IPS-11a (cell line): ENCODE results near the gene NBAS.
"Not testable (repeated sequence)": the region's sequence is repeated elsewhere in the genome, so short reads cannot be mapped to it uniquely, and the experiment has no call there.

Experiments
- H3K4me3 ChIP-seq: one replicate; pipeline ENCODE4 v1.5.1; 2013; ENCODE audit warnings: low read depth, low read length, control low read depth

NBAS gene

DNA sequence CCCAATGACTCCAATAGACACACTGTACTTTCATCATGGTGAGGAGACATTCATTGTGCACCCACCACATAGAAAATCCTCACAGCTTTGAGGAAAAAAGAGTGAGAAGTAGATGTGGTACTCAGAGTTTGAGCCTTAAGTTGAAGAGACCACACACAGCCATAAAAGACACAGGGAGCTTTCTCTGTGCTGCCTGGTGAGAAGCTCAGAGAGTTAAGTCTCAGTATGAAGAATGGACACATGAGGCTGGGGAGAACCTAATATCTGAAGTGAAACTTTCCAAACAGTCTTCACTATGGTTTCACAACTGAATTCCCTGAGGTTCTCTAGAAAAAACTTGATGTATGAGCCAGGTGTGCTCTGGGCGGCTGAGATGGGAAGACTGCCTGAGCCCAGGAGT is 237.9 kb downstream of the NBAS start:
- no peak overlapping the region for H3K4me3 ChIP-seq

DNA sequence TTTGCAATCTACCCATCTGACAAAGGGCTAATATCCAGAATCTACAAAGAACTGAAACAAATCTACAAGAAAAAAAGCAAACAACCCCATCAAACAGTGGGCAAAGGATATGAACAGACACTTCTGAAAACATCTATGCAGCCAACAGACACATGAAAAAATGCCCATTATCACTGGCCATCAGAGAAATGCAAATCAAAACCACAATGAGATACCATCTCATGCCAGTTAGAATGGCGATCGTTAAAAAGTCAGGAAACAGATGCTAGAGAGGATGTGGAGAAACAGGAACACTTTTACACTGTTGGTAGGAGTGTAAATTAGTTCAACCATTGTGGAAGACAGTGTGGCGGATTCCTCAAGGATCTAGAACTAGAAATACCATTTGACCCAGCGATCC is 239.7 kb downstream of the NBAS start:
- H3K4me3 ChIP-seq = not testable (repeated sequence)

DNA sequence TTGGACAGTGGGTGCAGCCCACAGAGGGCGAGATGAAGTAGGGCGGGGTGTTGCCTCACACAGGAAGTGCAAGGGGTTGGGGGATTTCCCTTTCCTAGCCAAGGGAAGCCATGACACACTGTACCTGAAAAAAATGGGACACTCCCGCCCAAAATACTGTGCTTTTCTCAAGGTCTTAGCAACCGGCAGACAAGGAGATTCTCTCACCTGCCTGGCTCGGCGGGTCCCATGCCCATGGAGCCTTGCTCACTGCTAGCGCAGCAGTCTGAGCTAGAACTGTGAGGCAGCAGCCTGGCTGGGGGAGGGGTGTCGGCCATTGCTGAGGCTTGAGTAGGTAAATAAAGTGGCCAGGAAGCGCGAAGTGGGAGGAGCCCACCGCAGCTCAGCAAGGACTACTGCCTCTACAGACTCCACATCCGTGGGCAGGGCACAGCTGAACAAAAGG is 244.7 kb downstream of the NBAS start:
- H3K4me3 ChIP-seq = no peak overlapping the region

DNA sequence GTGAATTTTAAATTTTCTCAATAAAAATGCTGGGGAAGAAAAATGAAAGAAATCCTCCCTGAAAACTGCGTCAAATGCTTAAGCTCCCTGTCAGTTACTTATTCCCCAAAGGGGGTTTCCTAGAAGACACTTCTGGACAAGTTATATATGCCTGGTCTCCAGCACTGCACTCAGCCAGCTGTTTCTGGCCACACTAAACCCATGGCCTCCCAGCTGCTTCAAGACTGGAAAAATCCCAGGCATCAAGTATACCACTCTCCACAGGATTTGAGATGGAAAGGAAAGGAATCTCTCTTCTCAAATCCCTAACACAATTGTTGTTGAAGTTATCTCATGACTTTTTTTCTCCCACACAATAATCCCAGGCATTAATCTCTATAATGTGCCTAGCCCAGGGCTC is 245.7 kb downstream of the NBAS start:
- H3K4me3 ChIP-seq = no peak overlapping the region

DNA sequence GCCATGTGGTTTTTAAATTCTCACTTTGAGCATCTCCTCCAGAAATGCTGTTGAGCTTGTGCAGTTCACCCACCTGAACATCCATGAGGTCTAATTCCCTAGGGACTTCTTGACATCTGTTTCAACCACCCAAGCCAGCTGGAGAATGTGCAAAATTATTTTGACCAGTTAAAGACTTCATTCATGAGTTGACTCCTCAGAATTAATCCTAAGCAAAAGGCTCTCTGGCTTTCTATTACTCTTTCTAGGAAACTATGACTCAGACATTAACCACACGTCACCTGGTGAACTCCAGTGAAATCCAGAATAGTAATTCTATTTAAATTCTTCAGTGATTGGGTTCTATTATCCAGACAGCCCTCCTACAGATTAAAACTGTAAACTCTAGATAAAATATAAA is 247.5 kb downstream of the NBAS start:
- H3K4me3 ChIP-seq = no peak overlapping the region

DNA sequence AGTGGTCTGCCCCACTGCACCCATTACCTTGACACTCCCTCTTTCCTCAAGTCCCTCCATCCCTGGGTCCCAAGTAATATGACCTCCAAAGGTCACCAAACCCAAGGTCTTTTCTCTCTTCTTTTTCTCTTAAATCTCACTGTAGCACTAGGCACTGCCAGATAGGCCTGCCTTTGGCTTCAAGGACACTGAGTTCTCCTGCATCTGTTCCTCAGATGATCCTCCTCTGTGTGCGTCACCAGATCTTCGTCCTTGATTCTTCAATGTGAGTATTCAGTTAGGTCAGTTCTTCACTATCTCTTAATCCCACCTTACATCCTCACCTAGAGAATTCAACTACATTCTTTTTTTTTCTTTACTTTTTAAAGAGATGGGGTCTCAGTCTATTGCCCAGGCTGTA is 249.2 kb downstream of the NBAS start:
- no peak overlapping the region for H3K4me3 ChIP-seq

DNA sequence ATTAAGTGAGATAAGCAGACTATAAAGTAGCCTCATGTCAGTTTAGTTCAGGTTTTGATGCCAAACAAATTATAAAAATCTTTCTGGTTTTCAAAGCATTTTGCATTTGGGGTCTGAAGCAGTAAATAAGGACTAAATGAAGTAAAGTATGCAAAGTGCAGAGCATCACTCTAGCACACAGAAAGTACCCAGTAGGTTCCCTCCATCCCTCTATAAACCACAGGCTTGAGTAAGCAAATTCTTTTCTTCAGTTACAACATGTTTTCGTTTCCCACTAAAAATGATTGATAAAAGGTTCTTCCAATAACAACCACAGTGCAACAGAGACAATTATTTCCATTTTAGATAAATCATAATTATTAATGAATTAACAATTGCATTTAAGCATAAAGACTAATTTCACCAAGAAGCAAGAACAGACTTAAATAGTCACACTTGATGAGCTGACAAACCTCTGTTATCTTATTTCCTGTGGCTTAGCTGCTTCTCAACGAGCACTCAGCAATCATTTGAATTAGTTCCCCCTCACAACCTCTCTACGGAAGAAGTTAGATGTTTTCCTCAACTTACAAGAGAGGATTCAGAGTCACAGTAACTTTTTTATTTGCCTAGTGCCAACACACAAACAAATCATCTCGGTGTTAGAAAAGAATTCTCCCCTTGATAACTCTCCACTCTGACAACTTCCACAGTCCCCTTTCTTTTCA is 249.8 kb downstream of the NBAS start:
- H3K4me3 ChIP-seq = no peak overlapping the region

DNA sequence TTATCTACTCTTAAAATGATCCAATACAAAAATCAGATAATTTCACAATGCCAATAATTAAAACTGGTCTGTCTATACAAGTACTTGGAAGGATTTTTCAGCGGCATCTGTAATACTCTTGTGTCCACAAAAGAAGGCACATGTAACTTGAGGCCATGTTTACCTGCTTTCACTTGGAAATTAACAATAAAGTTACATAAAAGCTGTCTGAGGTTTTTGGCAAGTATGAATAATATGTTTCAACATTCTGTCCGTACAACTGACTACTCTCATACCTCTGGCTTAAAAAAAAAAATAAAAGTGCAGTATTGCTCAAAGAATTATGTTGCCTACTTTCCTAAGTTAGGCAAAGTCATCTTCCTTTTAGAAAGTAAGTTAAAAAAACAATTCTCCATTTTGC is 253.6 kb downstream of the NBAS start:
- H3K4me3 ChIP-seq = no peak overlapping the region

DNA sequence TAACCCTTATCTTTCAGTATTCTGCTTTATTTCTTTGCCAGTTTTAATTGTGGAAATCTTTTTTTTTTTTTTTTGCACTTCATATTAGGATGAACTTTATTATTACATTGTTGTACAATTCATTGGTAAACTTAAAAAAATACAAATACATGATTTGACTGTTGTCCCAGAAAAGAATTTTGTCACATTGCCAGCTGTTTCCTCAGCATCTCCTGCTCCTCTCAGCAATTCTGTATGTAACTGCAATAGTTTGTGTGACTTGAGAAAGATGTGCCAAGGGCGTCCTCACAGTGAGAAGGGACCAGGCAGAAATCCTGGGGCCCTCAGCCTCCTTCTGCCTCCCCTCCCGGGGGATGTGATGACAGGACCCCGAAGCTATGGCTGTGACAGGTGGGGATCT is 254.4 kb downstream of the NBAS start:
- no peak overlapping the region for H3K4me3 ChIP-seq

DNA sequence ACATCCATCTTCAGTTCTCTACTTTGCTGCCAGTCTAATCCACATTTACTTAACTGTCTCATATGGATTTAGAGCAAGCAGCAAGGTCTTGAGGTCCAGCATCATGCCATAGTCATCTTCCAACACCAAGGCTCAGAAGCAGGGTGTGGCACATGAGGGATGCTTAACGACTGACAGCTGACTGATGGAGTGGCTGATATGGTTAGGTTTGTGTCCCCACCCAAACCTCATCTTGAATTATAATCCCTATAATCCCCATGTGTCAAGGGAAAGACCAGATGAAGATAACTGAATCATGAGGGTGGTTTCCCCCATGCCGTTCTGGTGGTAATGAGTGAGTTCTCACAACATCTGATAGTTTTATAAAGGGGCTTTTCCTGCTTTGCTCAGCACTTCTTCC is 257.3 kb downstream of the NBAS start:
- H3K4me3 ChIP-seq = no peak overlapping the region

DNA sequence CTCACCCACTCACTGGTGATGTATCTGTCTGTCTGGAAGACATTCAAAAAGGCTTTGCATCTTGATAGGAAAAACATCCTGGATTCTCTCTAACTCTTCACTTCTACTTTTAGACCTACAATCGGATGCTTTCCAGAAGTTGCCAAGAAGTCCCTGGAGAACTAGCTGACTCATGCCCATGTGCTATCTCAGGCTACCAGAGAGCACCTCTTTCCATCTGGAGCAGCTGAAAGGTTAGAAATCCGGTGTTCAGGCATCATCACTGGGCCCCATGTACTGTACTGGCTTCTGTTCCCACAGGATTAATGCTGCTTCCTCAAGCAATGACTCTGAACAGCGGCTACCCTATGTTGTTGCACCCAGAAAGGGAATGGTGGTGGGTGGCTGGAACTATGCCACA is 259.0 kb downstream of the NBAS start:
- H3K4me3 ChIP-seq = no peak overlapping the region

DNA sequence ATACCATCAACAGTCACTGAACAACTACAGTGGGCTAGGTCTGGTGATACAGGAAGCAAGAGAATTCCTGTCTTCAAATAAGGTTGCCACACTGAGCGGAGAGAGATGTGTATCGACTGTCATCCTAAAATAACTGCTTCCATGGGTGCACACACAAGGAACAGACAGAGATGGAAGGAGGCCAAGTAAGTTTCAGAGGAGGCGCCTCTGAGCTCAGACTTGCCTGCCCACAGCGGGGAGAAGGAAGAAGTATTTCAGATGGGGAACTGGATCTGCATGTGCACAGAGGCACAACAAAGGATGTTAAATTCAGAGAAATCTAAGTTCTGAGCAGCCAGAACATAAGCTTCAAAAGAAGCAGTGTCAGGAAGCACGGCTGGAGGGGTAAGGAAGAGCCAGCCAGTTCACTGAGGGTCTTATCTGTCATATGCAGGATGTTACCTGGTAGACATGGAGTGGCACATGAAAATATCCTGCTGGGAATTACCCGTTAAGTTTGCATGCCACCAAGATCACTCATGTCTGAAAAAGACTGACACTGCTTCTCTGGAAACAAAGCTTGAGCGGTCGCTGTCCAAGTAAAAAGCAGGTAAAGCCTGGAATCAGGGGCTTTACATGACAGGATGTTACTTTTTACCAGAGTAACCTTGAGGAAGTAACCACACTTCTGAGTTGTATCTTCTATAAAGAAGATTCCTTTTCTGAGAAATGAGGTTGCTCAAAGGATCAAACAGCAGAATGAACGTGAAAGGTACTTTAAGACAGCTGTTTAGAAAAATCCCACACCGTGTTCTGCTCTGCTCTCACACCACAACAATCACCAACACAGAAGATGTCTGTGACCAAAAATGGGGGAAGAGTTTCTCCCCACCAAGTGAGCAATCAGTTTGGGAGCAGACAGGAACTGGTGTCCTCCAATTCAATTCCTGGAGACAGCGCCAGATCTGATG is 260.2 kb downstream of the NBAS start:
- no peak overlapping the region for H3K4me3 ChIP-seq

DNA sequence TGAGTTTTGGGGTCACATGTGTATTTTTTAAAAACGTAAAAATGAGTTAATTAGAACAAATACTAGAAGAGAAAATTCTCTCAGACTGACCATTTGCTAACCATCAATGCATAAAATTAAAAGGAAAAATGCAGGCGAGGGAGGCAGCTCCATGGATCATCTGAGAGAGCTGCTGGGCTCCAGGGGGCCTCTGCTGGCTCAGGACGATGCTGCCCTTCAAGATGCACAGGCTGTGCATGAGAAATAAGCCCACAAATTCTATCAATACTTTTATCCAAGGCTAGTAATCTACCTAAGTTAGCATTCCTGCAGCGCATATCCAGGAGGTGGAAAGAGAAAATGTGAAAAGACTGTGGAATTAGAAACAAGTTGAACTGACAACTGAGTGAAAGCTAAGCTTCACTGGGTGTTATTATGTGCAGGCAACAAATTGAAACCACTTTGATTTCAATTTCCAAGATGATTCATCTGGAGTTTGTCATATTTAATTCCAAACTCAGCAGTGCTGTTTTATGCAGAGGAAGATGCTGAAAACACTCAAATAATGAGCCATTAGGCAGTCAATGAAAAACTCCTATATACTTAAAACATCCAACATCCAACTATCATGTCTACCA is 261.1 kb downstream of the NBAS start:
- H3K4me3 ChIP-seq = no peak overlapping the region

DNA sequence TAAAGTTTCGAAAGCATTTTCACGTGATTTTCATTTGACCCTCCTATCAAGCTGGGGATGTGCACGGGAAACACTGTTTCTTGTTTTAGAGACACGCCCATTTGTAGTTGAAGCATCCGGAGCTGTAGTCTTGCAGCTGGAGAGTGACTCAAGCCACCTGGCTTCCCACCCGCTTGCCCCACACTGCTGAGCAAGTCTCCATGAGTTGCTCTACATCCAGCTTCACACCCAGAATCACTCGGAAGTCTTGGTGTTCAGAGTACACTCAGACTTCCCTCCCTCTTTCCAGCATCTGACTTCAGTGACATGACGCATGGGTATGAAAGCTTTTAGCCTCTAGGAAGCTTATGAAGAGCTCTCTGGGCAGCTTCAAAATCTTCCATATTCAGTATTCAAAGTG is 262.4 kb downstream of the NBAS start:
- no peak overlapping the region for H3K4me3 ChIP-seq

DNA sequence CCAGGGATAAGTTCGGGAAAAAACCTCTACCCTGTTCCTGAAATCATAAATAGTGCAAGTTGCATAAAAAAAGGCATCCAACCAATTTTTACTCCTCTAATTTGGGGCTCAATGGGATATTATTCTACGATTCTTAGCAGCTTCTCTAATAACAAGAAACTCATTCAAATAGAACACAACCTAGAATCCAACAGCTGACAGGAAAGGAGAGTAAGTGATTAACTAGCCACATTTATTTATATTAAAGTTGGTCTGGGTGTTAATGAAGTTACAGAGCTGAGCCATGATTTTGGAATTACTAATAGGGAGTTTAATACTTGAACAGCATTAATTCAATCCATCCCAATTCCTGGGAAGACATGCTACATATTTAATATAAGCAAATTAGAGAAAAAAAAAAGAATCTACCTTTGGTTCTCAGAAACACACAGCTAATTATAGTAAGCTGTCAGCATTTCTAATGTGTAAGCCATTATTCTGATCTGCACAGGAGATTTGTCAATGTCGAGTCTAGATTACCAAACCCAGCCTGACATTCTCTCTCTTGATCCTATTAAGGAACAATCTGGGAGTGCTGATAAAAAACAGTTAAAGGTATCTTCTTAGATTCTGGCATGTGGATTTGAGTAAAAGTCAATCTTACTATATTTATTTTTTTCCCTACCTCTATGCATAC is 267.7 kb downstream of the NBAS start:
- H3K4me3 ChIP-seq = no peak overlapping the region

DNA sequence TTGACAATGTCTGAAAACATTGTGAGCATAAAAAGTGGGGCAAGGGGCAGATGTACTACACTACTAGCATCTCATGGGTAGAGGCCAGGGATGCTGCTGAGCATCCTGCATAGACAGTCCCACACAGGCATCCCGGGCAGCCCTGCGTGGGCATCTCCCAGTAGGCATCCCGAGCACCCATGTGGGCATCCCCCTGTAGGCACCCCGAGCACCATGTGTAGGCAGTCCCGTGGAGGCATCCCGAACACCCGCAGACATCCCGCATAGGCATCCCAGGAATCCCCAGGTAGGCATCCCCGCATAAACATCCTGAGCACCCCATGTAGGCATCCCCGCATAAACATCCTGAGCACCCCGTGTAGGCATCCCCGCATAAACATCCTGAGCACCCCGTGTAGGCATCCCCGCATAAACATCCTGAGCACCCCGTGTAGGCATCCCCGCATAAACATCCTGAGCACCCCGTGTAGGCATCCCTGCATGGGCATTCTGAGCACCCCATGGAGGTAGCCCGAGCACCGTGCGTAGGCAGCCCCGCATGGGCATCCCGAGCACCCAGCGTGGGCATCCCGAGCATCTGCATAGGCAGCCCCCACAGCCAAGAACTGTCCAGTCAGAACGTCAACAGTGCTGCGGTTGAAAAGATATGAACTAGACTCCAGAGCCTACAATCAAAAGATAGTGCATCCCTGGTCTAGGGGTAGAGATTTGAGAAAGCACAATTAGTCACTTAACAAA is 273.5 kb downstream of the NBAS start:
- H3K4me3 ChIP-seq = no peak overlapping the region

DNA sequence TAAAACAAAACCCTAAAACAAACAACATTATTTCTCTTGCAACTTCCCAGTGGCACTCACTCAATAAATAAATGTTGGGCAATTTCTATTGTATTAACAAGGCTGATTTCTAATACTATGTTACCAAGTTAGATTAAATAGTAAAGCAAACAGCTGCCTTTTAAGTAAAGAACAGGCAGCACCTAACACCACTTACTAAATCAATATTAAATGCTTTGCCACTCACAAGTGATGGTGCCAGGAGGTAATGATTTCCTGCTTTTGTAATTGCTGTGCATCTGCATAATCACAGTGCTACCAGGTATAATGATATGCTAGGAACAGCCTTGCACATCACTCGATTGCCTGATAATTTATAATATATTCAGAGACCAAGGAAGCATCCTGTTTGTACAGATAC is 276.5 kb downstream of the NBAS start:
- H3K4me3 ChIP-seq = no peak overlapping the region

DNA sequence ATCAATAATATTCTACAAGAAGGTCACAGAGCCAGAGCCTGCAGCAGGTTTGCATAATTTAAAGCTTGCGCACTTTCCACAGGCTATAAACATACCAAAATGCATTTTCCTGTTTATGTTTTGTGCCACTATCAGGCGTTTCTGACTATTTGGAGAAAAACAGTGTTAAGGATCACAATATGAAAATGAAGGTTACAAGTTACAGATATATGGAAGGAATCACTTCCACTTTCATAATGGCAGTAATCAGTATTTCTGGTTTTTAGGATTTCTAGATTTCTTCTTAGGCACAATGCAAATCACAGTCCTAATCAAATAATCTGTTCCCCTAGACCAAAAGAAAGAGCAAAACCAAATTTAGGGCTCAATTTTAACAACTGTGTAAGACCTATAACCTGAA is 279.5 kb downstream of the NBAS start:
- no peak overlapping the region for H3K4me3 ChIP-seq

DNA sequence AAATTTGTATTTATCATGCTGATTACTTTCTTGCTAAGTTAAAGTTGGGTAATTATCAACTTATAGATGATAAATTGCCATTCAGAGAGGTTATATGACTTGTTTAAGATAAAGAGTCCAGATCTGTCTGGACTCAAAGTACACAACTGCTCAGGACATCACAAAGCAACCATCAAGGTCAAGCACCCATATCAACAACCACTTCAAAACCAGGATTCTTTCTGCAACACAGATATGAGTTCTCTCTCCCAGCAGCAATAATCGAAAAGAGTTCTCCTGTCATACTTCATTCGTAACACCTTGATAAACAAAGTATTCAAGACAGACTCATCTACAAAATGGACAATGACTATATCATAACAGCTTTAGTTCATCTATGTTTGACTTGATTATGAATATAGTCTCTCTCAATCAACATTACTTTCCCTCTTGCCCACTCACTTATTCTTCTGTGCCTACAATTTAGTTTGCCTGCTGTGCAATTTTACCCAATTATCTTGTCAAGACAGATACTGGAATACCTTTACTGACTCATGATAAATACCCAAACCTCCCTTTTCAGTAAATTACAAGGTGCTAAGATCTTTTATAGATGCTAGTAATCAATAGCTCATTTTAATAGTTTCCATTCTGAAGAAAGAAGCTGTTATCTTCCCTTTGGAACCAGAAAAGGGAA is 281.8 kb downstream of the NBAS start:
- no peak overlapping the region for H3K4me3 ChIP-seq

DNA sequence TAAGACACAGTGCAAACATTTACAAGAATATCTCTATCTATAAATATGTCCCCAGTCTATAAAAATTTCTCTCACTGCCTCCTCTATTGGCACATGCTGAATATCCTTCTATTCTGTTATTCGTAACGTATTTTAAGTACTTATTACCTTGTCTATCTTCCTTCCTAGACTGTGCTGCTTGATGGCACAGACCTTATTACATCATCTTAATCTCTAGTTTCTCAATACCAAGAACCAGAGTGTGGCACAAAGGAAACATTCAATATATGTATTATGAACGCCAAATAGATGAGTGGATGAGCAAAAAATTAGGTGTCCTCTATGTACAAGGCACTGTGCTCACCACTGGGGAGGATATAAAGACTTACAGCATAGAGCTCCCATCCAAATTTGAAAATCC is 282.8 kb downstream of the NBAS start:
- no peak overlapping the region for H3K4me3 ChIP-seq
